Kidney (tissue), 14 donors: Measurements from ENCODE around the gene DCLK1. TPM values are rescaled to one million over a fixed set of nuclear protein-coding genes. Genes with fewer than 3 reads are reported as not detected.

Source experiments
- DNase-seq, 5 donors: peaks; one replicate each; pipeline ENCODE4 v3.0.0-alpha.2; 2013 to 2020
- FAIRE-seq: peaks from 2 replicates; lab custom pipeline; 2012; peaks lifted over from hg19 to GRCh38; lab: Jason Lieb, UNC
- H3K27ac ChIP-seq, 2 donors: one replicate each; pipeline ENCODE4 v1.7.0; 2013; ENCODE audit warnings: low read depth in 2 of 2, low read length in 2 of 2, inconsistent platforms in 1 of 2
- H3K27me3 ChIP-seq: one replicate; pipeline ENCODE4 v1.7.1; 2013; ENCODE audit warnings: low read length, inconsistent platforms; ENCODE audit not compliant: control insufficient read depth, insufficient read depth
- H3K36me3 ChIP-seq, 3 donors: one replicate each; pipeline versions ENCODE4 v1.7.0 to v1.7.1; 2013; ENCODE audit warnings: low read length in 3 of 3, control low read depth in 1 of 3, inconsistent platforms in 1 of 3; ENCODE audit not compliant: insufficient read depth in 3 of 3, control insufficient read depth in 2 of 3
- H3K4me1 ChIP-seq, 3 donors: one replicate each; pipeline versions ENCODE4 v1.7.0 to v1.7.1; 2013; ENCODE audit warnings: low read length in 3 of 3, inconsistent platforms in 1 of 3, low read depth in 1 of 3; ENCODE audit not compliant: control insufficient read depth in 2 of 3, insufficient read depth in 2 of 3
- H3K4me3 ChIP-seq, 3 donors: one replicate each; pipeline versions ENCODE4 v1.7.0 to v1.8.1; 2013; ENCODE audit warnings: low read length in 3 of 3, control low read depth in 1 of 3, inconsistent platforms in 1 of 3
- H3K9ac ChIP-seq, 3 donors: one replicate each; pipeline versions ENCODE4 v1.7.0 to v1.7.1; 2013; ENCODE audit warnings: low read length in 3 of 3, control low read depth in 1 of 3, inconsistent platforms in 1 of 3
- H3K9me3 ChIP-seq, 3 donors: one replicate each; pipeline versions ENCODE4 v1.7.0 to v1.7.1; 2013; ENCODE audit warnings: low read length in 3 of 3, control low read depth in 1 of 3, inconsistent platforms in 1 of 3; ENCODE audit not compliant: control insufficient read depth in 2 of 3, insufficient read depth in 1 of 3
- CTCF ChIP-seq: IDR thresholded peaks from 3 replicates; pipeline ENCODE4 v1.5.1; 2012; ENCODE audit warnings: mild to moderate bottlenecking, moderate library complexity, borderline replicate concordance; ENCODE audit not compliant: insufficient read depth; ENCODE audit errors: extremely low read depth
- intact Hi-C: fragments of 100-400 bp; cut with DNase I; formaldehyde crosslinking; loops from one replicate; pipeline ENCODE4 v1.11.1; 2022
- polyA plus RNA-seq: library from polyadenylated mRNA; stranded (reverse); fragments of 350-450 nt; fragmentation: Illumina TruSeq; extraction: RNeasy Lipid Tissue Mini Kit (QIAGEN cat#74804); gene quantifications from one replicate; pipeline ENCODE4 v1.2.3, GENCODE V29; 2014; ENCODE audit warnings: low read depth, low replicate concordance; ENCODE audit not compliant: insufficient read depth
- total RNA-seq: library from RNA; stranded (reverse); fragmentation: NEBNext Ultra II Directional; extraction: Animal tissue kit (Norgen Biotek cat#: 25700); gene quantifications from one replicate; pipeline ENCODE4 v1.2.1, GENCODE V29; 2021
- donor health status: control.
- donor health status: control.
- donor health status: control.
- donor health status: control.
- donor health status: control.
- donor health status: DM: yes; HTN: yes; CAD: no.
- donor health status: Normal renal cell carcinoma (clear cell type).

DCLK1 gene
- total and polyA plus RNA-seq, 2 donors from 2014 or later, result 0.73 to 8.3 TPM

- FAIRE-seq (no peak), DNase-seq (peak in 1 of 5 donors; percentile 26)
- H3K4me1 ChIP-seq, result no peaks in the 10 kb centered on the region
- no peak overlapping the region for H3K9ac ChIP-seq
- no peak overlapping the region for H3K27ac ChIP-seq
- no peak overlapping the region for H3K4me3 ChIP-seq
- no peak for TF ChIP-seq CTCF
- intact Hi-C loops, result no loop called here
- no peaks in the 10 kb centered on the region for H3K27me3 ChIP-seq
- H3K36me3 ChIP-seq, result no peaks in the 10 kb centered on the region
- H3K9me3 ChIP-seq, result no peaks in the 10 kb centered on the region
Observed at GRCh38 chr13:36006347-36006746, 124.8 kb downstream of the DCLK1 start.

- TF ChIP-seq CTCF, result no peak
- Histone ChIP-seq H3K36me3 (no peaks in the 10 kb centered on the region), H3K4me1 (no peaks in the 10 kb centered on the region), H3K4me3 (no peak overlapping the region), H3K27ac (no peak overlapping the region), H3K9ac (no peak overlapping the region), H3K9me3 (no peaks in the 10 kb centered on the region), H3K27me3 (no peaks in the 10 kb centered on the region)
- FAIRE-seq (no peak), DNase-seq (no peak)
- intact Hi-C loops, result no loop called here
Observed at GRCh38 chr13:36001561-36001960, 129.6 kb downstream of the DCLK1 start.

GRCh38 chr13:36000028-36000427 is 131.2 kb downstream of the DCLK1 start:
- FAIRE-seq, result no peak
- H3K36me3 ChIP-seq, result no peaks in the 10 kb centered on the region
- no peak overlapping the region for H3K27ac ChIP-seq
- no peak for TF ChIP-seq CTCF
- H3K27me3 ChIP-seq, result no peaks in the 10 kb centered on the region
- intact Hi-C loops, result no loop called here
- H3K4me1 ChIP-seq, result no peaks in the 10 kb centered on the region
- no peaks in the 10 kb centered on the region for H3K9me3 ChIP-seq
- no peak overlapping the region for H3K9ac ChIP-seq
- no peak for DNase-seq
- H3K4me3 ChIP-seq, result no peak overlapping the region

GRCh38 chr13:35996360-35996759 is 134.8 kb downstream of the DCLK1 start:
- Histone ChIP-seq H3K27ac (no peak overlapping the region), H3K27me3 (no peaks in the 10 kb centered on the region), H3K9ac (no peak overlapping the region), H3K36me3 (no peaks in the 10 kb centered on the region), H3K4me1 (no peaks in the 10 kb centered on the region), H3K4me3 (no peak overlapping the region), H3K9me3 (no peaks in the 10 kb centered on the region)
- no peak for TF ChIP-seq CTCF
- DNase-seq, result no peak
- no peak for FAIRE-seq
- intact Hi-C loops, result no loop called here
